Gastrocnemius medialis (tissue), 4 donors: ENCODE data around the gene FOSL2. TPM values are rescaled to one million over a fixed set of nuclear protein-coding genes. Genes with fewer than 3 reads are reported as not detected.
A peak's percentile ranks its signal among the peaks of the same experiment; 100 is the strongest.

Experiments
- ATAC-seq, 2 donors: fragments of 150-250 bp; one replicate each; pipeline ENCODE4 v1.9.1; 2016
- DNase-seq, 2 donors: peaks; one replicate each; pipeline ENCODE4 v3.0.0-alpha.2; 2019
- H3K27ac ChIP-seq, 4 donors: fragments of 200-600 bp; sonication (generic); 1 replicate in 1 of 4; 2 replicates in 3 of 4; pipeline ENCODE4 v1.5.1; 2016 to 2018; ENCODE audit warnings: mild to moderate bottlenecking in 2 of 4, moderate library complexity in 1 of 4
- H3K27me3 ChIP-seq, 3 donors: fragments of 200-600 bp; sonication (generic) in 2 of 3; 1 replicate in 1 of 3; 2 replicates in 2 of 3; pipeline versions ENCODE4 v1.5.1 to v1.6.0; 2016 to 2019; ENCODE audit warnings: mild to moderate bottlenecking in 1 of 3, moderate library complexity in 1 of 3
- H3K36me3 ChIP-seq, 2 donors: fragments of 200-600 bp; sonication (generic) in 1 of 2; one replicate each; pipeline ENCODE4 v1.5.1; 2017 to 2018
- H3K4me1 ChIP-seq, 2 donors: fragments of 200-600 bp; sonication (generic) in 1 of 2; one replicate each; pipeline ENCODE4 v1.5.1; 2016 to 2017; ENCODE audit warnings: mild to moderate bottlenecking in 2 of 2
- H3K4me3 ChIP-seq, 4 donors: fragments of 200-600 bp; sonication (generic) in 3 of 4; 1 replicate in 1 of 4; 2 replicates in 3 of 4; pipeline ENCODE4 v1.5.1; 2016 to 2019; ENCODE audit warnings: mild to moderate bottlenecking in 2 of 4
- H3K9me3 ChIP-seq, 3 donors: fragments of 200-600 bp; sonication (generic) in 2 of 3; 1 replicate in 1 of 3; 2 replicates in 2 of 3; pipeline ENCODE4 v1.5.1; 2016 to 2019
- CTCF ChIP-seq, 5 experiments: fragments of 450-650 bp in 3 of 5; fragments of 200-600 bp in 2 of 5; sonication (generic) in 2 of 5; IDR thresholded peaks in 4 of 5; conservative IDR thresholded peaks in 1 of 5; 1 replicate in 4 of 5; 2 replicates in 1 of 5; pipeline ENCODE4 v1.5.1; 2016 to 2019; ENCODE audit warnings: antibody characterized with exemption in 5 of 5, mild to moderate bottlenecking in 3 of 5, moderate library complexity in 3 of 5
- POLR2A ChIP-seq, 2 donors: fragments of 450-650 bp; IDR thresholded peaks; one replicate each; pipeline ENCODE4 v1.6.1; 2017; ENCODE audit warnings: antibody characterized with exemption in 2 of 2, mild to moderate bottlenecking in 2 of 2, moderate library complexity in 2 of 2
- in situ Hi-C, 4 donors: fragments of 200-750 bp; cut with MboI; loops; one replicate each; pipeline versions ENCODE4 v1.15.0 to v1.8.0; 2017; ENCODE audit warnings: low sequenced_read_pairs in 4 of 4
- intact Hi-C: fragments of 100-400 bp; cut with DNase I; formaldehyde crosslinking; loops from one replicate; pipeline ENCODE4 v1.15.1; 2023; ENCODE audit warnings: low total_unique reads
- total RNA-seq, 4 donors: library from RNA; depleted of rRNA; stranded (reverse); fragments of >200 nt; gene quantifications; one replicate each; pipeline versions ENCODE4 v1.1.0 to v1.2.3, GENCODE V29; 2016

FOSL2 gene
- total RNA-seq = 100 to 1,000 TPM; 193 to 214 (median 210) TPM

DNA sequence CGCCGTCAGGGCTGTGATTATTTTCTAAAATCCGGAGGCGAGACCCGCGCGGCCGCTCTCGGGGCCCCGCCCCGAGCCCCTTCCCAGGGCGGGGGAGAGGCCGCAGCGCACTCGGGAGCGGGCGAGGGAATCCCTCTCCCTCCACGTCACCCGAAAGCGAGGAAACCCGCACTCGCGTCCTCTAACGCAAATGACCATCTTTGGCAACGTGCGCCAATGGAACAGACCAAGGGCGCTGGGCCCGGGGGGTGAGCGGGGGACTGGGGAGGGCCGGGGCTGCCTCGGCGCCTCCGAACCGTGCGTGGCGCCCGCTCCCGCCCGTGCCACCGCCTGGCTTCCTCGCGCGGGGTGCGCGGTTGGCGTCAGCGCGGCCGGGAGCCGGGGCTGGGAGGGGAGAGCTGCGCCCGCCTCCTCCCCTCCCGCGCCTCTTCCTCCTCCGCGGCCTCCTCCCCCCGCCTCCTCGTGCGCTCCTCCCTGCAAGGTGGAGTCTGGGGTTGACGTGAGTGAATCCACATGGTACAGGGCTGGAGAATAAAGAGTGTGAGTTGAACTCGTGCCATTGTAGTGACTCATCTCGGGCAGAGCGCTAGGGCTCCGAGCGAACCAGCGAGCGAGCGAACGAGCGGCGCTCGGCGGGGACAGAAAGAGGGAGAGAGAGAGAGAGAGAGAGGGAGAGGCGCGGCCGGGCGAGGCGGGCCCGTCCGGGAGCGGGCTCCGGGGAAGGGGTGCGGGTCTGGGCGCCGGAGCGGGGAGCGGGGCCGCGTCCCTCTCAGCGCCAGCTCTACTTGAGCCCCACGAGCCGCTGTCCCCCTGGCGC lies at the start of gene FOSL2:
Gene FOSL2, plus strand, starts transcription at position 562 of the 817 bp plus-strand sequence. CDS start 863 bp downstream, outside the sequence.
- in situ Hi-C loops (loop anchor here in 1 of 4 donors (10.0 kb wide), 1 partner anchor 228 kb away; no protein-coding TSS in a partner anchor), intact Hi-C loops (loop anchor here (2.0 to 10.0 kb wide), 3 partner anchors 58 to 722 kb away; partner anchors contain the start of genes CLIP4 and MRPL33)
- TF ChIP-seq CTCF (IDR thresholded peaks at IDR 0.05 in 4 of 5, conservative IDR thresholded peaks at IDR 0.05 in 1 of 5) (peak in 1 of 5 experiments; percentile 13), POLR2A (IDR thresholded peaks at IDR 0.05) (peak; percentile 99)
- peak within 1 kb of the TSS; percentile 98 to 100 (median 99) for H3K27ac ChIP-seq
- ATAC-seq = peak; percentile 49 to 52
- DNase-seq = peak; percentile 98 to 99
- H3K9me3 ChIP-seq = no peaks in the 10 kb centered on the region
- H3K4me3 ChIP-seq = peak within 1 kb of the TSS; percentile 76 to 97 (median 88)
- H3K36me3 ChIP-seq = peaks cover 0 to 15% of the 10 kb centered on the region in 2 donors
- H3K27me3 ChIP-seq = no peaks in the 10 kb centered on the region
- peaks cover 15 to 17% of the 10 kb centered on the region in 2 donors for H3K4me1 ChIP-seq

DNA sequence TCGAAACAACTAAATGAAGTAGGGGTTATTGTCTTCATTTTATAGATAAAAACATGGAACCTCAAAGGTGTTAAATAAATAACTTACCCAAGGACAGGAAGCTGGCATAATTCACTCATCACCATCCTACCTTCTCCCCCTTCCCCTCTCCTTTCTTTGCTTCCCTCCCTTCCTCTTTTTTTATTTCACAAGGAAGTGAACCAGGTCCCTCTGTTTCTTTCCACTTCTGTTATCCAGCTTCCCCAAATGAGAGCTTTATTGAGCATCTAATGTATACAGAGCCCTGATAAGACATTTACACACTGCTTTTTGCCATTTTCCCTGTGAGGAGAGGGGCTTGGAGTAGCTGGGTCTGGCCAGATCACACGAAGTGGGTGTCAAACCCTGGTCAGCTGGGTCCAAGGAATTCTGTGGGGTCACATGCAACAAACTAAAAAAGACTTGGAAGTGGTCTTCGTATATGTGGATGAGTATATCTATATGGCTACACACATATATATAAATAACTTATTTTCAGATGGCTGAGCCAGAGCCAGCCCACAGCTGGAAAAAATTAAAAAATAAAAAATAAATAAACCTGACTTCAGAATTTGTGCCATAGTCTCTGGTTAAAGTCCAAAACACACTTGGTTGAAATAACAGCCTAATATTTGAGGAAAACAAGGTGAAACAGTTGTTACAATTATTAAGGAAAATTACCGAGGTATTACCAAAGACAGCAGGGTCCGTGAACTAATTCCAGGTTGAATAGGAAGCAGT lies 49.3 kb upstream of the FOSL2 start:
- H3K27ac ChIP-seq = peak overlapping the region; percentile 85 to 89 (median 87)
- H3K4me1 ChIP-seq = peaks cover 67 to 81% of the 10 kb centered on the region in 2 donors
- DNase-seq (no peak), ATAC-seq (no peak)
- in situ Hi-C loops = no loop called here
- TF ChIP-seq CTCF (IDR thresholded peaks at IDR 0.05 in 4 of 5, conservative IDR thresholded peaks at IDR 0.05 in 1 of 5) (no peak), POLR2A (IDR thresholded peaks at IDR 0.05) (no peak)
- no peaks in the 10 kb centered on the region for H3K27me3 ChIP-seq
- peak overlapping the region in 3 of 4 donors; percentile 26 to 37 (median 30) for H3K4me3 ChIP-seq
- H3K9me3 ChIP-seq = no peaks in the 10 kb centered on the region
- no peaks in the 10 kb centered on the region for H3K36me3 ChIP-seq
- intact Hi-C loops = loop anchor here (2.0 to 5.0 kb wide), 2 partner anchors 47 to 641 kb away; no protein-coding TSS in a partner anchor

DNA sequence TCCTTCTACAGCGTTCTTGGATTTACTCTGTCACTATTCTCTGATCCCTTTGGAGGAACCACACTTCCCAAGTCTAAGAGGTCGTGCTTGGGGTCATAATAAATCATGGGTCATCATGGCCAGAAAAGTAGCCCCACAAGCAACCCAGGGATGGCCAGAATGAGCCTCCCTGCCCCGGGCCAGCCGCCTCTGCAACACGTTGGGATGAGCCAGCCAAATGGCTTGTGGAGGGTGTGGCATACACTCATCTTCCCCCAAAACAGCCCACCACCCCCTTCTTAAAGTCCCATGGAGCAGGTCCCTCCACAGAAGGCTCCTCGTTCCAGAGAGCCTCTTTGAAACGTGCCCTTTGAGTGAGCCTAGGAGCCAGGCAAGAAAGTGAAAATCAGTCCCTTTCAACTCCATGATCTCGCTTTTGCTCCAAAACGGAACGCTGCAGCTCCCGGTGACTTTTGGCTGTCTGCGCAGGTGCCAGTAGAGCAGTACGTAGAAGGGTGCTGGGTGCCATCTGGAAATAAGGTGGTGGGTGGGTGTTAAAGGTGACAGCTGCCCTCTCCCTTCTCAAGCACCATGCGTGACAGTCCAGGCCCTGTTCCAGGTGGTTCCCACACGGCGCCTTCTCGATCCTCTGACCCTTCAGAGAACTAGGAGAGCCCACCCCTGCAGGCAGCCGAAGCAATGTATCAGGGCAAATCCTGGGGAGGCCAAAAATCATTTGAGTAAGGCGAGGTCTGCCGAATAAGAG lies 48.5 kb upstream of the FOSL2 start:
- TF ChIP-seq CTCF (IDR thresholded peaks at IDR 0.05 in 4 of 5, conservative IDR thresholded peaks at IDR 0.05 in 1 of 5) = no peak
- TF ChIP-seq POLR2A (IDR thresholded peaks at IDR 0.05) = no peak
- Histone ChIP-seq H3K27ac (peak overlapping the region; percentile 85 to 89 (median 87)), H3K27me3 (no peaks in the 10 kb centered on the region), H3K4me3 (no peak overlapping the region), H3K4me1 (peaks cover 59 to 74% of the 10 kb centered on the region in 2 donors), H3K9me3 (no peaks in the 10 kb centered on the region), H3K36me3 (no peaks in the 10 kb centered on the region)
- ATAC-seq (no peak), DNase-seq (no peak)
- in situ Hi-C loops = no loop called here
- intact Hi-C loops = loop anchor here (2.0 to 5.0 kb wide), 2 partner anchors 47 to 642 kb away; no protein-coding TSS in a partner anchor

- intact Hi-C loops (loop anchor here (5.0 kb wide), 1 partner anchor 643 kb away; no protein-coding TSS in a partner anchor), in situ Hi-C loops (no loop called here)
- Histone ChIP-seq H3K4me1 (peaks cover 57 to 73% of the 10 kb centered on the region in 2 donors), H3K27me3 (no peaks in the 10 kb centered on the region), H3K4me3 (no peak overlapping the region), H3K27ac (peak overlapping the region; percentile 85 to 89 (median 87)), H3K9me3 (no peaks in the 10 kb centered on the region), H3K36me3 (no peaks in the 10 kb centered on the region)
- TF ChIP-seq POLR2A (IDR thresholded peaks at IDR 0.05) = no peak
- no peak for TF ChIP-seq CTCF (IDR thresholded peaks at IDR 0.05 in 4 of 5, conservative IDR thresholded peaks at IDR 0.05 in 1 of 5)
- ATAC-seq (no peak), DNase-seq (no peak)
These were observed 47.8 kb upstream of the FOSL2 start for GRCh38 chr2:28344756-28345373.
